Medulla oblongata (tissue), 1 donor: Measurements from ENCODE around the gene RPS19BP1.

Experiments used
- DNase-seq: peaks from one replicate; pipeline ENCODE4 v3.0.0-alpha.2; 2015; ENCODE audit errors: extremely low spot score

Gene RPS19BP1

DNA sequence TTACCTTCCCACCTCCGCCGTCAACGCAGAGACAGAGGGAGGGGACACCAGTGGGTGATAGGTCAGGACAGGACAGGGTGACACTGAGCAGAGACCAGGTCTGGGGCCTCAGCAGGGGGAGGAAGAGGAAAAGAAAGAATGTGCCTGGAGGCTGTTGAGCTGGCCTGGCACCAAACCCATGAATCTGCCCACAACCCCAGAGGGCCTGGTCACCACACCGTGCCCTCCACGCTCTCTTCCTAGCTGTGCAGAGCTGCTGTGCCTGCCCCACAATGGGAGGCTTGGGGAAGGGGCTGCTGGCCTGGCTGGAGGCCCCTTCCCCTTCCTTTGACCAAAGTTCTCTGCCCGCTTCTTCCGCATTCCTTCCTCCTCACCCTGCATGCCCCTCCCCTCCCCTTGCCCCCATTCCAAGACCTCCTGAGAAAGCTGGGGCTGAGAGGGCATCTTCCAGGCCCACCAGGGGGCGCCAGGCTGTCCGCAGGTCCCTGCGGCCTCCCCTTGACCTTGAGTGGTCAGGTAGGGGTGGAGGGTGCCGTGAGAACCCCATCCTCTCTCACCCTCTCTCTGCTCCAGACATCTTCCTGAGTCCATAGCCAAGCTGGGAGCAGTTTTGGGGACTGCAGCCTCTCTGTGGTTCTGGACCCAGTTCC, 27.0 kb upstream of the RPS19BP1 start:
- DNase-seq = no peak

DNA sequence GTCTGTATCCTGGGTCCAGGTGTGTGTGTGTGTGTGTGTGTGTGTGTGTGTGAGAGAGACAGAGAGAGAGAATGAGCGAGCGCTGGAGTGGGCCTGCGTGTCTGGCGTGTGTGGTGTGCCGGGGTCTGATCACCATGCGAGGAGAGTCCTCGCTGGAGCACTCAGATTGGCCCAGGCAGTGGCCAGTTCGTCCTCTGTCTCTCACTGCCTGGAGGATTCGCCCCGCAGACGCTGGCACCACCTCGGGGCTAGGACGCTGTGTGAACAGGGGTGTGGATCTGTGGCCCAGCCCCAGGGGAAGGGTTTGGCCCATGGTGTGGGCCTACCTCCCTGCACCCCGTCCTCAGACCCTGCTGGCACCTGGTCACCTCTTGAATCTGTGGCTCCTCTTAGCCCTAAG, 26.4 kb upstream of the RPS19BP1 start:
- no peak for DNase-seq

DNA sequence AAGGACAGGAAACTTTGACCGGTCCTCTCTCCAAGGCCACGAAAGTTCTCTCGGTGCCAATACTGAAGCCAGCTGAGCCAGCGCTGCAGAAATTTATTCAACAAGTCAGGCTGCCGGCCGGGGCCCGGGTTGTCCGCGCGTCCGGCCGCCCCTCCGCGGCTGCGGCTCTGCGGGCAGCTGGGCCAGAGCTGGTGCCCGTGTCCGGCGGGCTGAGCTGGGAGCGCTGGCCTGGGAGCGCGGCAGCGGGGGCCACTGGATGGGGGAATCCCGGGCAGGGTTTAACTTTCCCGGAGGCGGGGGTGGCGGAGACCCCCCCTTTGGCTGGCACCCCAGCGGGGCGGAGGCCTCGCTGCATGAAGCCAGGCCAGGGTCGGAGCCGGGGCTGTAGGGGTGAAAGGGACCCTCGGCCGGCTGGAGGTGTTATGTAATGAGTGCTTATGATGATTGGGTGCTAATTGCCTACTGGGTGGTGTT, 25.7 kb upstream of the RPS19BP1 start:
- no peak for DNase-seq

DNA sequence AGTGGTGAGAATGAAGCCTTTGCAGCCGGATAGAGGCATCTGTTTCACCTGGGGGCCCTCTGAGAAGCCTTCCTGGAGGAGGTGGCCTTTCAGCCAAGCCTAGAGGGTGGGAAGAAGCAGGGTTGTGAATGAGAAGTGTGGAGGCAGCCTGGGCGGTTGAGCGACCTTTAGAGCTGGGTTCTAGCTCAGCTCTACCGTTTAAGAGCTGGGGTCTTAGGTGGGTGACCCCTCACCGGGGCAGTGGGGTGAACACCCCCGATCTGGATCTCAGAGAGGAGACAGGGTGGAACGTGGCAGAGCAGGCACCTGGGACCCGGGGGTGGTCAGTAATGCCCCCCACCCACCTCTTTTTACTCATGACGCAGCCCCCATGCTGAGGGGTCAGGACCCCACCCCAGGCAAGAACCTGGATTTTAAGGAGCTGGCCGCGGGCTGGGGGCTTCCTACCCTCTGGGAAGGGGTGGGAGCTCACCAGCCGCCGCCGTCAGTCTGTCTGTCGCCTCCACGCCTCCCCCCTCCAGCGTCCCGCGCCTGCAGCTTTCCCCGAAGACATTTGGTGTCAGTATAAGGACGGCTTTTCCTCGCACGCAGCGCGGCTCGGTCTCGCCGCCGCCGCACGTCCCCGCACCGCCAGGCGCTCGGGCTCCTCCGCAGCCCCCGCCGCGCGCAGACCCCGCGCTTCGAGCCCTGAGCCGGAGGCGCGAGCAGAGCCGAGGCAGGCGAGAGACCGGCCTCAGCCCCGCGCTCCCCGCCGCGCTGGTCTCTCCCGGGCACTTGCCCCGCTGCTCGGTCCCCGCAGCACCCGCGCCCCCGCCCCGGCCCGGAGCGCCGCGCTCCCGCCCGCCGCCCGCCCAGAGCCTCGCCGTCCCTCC, 24.7 kb upstream of the RPS19BP1 start:
- peak; percentile 9 for DNase-seq

DNA sequence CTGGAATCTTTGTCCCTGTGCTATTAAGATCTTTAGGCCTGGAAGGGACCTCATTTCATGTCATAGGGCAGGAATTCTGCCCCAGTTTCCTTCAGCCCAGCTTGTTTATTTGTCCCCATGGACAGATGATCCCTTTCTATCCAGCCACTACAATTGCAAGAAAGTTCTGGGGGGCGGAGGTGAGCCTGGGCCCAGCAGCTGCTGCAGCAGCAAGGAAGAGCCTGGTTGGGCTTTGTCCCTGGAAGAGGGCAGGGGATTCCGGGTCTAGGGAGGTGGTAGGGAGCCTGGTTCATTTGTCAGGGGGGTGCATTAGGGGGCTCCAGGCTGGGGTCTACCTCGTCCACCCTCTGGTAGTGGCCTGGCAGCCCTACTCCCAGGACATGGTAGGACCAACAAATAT, 21.6 kb upstream of the RPS19BP1 start:
- DNase-seq = no peak

DNA sequence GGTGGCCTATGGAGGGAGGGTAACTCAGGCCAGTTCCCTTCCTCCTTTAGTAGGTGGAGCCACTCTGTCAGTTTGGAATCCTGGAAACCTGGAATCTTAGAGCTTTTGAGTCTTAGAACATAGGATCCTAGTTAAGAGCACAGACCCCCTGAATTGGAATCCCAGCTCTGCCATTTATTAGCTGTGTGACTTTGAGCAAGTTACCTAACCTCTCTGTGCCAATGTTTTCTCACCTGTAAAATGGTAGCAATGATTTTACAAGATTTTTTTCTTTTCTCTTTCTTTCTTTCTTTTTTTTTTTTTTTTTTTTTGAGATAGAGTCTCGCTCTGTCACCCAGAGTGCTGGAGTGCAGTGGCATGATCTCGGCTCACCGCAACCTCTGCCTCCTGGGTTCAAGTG, 20.9 kb upstream of the RPS19BP1 start:
- DNase-seq = no peak

DNA sequence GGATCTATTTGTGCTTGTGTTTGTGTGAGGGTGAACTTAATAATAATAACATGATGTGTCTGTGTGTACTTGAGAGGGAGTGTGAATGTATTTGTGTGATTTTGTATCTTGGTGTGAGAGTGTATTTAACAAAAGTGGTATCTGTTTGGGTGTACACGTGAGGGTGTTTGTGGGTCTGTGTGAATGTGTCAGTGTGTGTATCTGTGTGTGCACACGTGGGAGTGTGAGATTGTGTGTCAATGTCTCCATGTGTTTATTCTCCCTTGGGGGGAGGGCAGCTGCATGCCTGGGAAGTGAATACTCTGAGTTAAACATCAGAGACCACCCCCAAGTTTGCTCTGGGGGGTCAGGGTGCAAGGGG, 15.0 kb upstream of the RPS19BP1 start:
- DNase-seq = no peak

DNA sequence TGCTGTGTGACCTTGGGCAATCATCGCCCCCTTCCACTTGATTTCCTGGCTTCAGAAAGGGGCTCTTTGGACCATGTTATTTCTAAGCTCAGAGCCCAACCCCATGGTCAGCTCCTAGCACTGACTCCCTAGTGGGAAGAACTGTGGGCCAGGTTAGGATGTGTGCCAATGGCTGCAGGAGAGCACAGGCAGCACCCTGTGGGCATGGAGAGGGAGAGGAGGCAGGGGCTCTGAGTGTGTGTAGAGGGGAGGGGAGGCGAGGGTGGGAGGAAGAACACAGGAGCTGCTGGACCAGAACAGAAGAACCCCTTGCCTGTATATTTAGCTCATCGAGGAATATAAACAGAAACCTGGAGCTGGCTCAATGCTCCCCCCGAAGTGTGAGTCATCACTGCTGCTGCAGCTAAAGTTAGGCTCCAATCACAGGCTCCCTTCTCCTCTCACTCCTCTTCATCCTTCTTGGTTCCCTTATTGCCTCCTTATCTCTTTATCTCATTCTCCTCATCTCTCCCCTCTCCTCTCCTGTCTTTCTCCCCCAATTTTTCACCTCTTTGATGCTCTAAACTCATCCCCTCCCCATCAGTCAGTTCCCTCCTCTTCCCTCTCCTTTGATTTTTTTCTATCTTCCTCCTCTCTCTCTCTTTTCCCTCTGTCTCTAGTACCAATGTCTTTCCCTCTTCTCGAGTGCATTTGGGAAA, 14.5 kb upstream of the RPS19BP1 start:
- DNase-seq = no peak

DNA sequence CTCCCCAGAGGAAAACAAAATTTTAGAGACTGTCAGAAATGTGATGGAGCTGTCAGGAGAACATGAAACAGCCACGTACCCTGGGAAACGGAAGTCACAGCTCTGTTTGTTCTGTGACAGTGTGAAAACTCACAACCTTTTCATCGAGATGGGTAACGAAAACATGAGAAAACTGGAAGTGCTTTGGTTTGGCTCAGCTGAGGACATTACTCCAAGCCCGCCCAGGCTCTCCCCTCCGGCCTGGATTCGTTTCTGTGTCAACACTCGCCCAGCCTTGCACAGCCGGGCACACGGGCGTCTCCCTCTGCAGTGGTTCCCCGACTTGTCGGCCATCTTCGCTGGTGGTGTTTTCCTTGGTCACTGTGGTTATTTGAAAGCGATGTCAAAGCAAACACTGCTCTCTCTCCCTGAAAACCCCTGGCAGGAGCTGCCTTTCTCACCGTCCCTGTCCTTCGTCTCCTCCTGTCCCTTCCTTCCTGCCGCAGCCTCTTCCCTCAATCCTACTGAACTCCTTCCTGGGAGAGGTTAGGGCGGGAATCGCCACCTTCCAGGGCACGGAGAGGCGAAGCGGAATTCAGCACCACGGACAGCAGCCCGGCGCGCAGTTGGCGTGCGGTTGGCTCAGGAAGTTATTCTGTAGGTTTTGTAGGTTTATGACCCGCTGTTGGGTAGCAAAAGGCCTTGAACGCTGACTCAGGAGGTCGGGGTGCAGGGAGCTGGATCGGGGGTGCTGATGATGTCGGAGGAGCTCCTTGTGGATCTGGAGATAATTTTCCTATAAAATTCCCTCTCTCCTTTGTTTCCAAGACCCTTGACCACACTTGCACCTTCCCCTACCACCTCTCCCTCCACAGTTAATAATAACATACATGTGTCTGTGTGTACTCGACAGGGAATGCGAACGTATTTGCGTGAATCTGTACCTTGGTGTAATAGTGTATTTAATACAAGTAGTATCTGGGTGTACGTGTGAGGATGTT, 13.1 kb upstream of the RPS19BP1 start:
- no peak for DNase-seq

DNA sequence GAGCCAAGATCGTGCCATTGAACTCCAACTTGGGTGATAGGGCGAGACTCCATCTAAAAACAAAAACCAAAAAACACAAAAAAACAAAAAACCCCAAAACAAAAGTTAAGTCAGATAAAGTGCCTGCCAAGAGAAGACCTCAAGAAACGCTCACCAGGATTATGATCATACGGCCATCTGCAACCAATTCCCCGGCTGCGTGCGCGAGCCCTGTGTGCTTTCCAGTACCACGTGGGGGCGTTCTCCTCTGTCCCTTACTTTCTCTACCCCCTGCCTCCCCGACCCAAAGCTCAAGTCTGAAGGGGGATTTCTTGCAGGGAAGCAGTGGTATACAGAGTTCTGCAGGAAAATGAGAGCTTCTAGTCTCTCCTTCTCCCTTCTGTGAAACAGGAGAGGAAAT, 10.5 kb upstream of the RPS19BP1 start:
- DNase-seq = no peak

DNA sequence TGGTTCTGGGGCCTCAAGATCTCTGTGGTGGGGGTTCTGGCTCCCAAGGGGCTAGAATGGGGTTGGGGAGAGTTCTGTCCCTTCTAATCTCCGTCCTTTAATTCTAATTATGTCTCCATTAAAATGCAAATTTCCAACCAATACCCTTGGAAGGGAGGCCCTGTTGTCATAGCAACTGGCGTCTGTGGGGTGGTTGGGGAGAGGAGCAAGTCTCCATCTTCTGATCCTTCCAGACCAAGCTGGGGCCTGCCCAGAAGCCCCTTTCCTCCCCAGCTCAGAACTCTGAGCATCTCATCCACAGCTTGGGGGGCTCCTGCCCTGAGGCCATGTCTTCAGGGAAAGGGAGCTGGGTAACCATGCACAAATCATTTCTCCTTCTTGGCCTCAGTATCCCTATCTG, 5.4 kb upstream of the RPS19BP1 start:
- DNase-seq = no peak

DNA sequence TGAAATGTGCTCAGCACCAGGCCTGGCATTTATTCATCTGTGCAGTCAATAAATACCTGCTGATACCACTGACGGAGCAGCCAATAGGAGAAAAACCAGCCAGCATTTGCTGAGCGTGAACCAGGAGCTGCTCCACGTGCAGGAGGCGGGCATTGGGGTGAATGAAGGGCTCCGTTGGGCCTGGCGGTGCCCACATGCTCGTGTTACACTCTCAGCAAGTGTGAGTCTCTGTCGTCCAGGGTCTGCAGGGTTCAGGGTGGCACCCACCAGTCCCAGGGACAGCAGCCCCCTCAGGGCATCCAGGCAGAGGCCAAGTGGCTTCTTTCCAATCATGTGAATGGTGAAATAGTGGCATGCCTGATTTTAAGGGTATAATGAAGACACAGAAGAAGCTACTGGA, 4.2 kb upstream of the RPS19BP1 start:
- no peak for DNase-seq

DNA sequence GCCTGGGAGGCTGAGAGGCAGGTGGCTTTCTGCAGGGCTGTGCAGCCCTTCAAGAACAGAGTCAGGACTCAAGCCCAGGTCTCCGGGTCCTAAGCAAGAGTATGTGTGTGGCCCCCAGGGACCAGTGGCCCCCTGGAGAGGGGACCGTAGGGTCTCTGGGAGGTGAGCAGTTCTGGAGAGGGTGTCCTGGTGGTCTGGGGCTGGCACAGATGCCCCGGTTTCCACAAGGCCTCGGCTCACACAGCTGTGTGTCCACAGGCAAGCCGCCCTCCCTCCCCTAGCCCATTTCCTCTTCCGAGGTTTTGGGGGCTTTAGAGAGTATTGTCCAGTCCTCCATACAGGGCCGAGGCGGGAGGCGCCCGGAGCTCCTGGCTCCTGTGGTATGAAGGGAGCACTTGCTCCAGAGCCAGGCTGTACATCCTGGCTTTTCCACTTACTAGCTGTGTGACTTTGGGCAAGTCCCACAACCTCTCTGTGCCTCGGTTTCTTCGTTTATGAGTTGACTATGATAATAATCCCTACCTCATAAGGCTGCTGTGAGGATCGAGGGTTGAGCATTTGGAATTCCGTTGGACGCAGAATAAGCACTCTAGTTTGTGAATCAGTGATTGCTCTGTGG, 3.4 kb upstream of the RPS19BP1 start:
- DNase-seq = peak; percentile 1

DNA sequence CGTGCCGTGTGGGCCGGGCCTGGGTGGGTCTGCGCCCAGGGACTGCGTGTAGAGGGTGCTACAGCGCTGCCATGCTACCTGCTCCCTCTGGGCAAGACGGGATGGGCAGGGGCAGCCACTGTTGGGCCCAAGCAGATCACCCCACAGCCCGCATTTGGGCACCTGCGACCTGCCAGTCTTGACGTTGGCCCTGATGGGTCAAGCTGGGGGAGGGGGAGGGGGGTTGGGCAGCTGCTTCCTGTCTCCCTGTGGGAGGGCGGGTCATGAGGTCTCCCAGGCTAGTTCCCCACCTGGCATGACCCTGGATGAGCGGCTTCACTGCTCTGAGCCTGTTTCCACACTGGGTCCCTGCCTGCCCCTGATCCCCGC, 2.8 kb upstream of the RPS19BP1 start:
- DNase-seq = peak; percentile 1

DNA sequence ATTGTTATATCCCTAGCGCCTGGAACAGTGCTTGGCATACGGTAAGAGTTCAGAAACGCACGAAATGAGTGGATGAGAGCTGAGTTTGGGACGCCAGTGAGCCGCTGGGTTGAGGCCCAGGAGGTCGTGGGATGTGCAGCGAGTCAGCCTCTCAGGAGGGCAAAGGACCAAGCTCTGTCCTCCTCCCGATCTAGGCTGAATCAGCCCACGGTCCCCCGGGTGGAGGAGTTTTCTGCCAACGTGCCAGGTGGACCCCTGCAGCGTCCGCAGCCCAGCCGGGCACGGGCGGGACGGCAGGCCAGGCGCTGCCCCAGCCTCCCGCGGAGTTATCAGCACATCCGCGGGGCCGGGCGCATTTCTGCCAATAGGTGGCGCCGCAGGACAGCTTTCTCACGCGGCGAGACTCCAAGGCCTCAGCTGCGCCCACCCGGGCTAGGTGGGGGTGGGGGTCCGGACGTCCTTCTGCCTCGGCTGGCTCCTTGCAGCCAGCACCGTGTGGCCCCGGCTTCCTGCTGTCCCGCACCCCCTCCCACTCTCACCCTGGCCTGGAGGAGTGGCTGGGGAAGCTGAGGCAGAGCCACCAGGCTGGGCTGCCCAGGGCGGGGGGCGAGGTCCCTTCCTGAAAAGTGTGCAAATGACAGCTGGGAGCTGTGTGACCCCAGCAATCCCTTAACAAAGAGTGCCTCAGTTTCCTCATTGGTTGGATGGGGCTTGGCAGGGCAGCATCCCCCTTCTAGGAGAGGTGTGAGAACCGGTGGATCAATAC, 2.2 kb upstream of the RPS19BP1 start:
- peak; percentile 74 for DNase-seq

DNA sequence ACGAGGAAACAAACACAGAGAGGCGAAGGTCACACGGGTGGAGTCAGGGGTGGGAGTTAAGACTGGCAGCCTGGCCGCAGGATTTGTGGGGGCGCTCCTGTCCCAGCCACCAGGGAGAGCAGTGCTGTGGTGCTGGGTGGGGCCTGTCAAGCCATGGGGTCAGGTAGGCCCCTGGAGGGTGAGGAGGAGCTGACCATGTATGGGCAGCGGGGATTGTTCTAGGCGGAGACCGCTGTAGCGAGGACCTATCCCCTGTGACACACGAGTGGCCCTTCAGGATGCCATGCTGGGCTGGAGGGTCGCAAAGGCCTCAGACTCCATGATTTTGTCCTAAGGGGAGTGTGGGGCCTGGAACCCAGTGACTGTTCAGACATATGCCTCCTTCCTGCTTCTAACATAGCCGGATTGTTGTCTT, 1.6 kb upstream of the RPS19BP1 start:
- no peak for DNase-seq

DNA sequence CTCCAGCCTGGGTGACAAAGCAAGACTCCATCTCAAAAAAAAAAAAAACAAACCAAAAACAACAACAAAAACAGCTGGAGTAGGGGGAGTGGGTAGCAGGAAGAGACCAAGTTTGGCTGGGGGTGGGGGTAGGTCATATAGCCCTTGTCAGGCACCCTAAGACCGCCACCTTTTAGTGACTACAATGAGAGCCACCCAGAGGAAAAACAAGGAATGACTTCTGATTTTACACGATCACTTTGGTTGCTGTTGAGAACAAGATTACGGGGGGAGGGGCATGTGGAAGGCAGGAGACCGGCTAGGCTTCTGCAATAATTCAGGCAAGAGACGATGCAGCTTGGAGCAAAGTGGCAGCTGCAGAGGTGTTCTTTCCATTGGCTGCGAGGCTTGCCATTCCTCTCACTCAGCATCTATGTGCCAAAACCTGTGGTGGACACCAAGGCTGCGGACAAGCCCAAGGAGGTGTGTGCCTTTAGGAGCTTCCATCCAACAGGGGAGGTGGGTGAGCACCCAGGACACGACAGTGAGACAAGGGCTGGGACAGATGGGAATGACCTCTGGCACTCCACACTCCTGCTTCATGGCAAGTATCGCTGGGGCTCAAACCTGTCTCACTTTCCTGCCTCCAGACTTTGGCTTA, 1.7 kb downstream of the RPS19BP1 start:
- no peak for DNase-seq

DNA sequence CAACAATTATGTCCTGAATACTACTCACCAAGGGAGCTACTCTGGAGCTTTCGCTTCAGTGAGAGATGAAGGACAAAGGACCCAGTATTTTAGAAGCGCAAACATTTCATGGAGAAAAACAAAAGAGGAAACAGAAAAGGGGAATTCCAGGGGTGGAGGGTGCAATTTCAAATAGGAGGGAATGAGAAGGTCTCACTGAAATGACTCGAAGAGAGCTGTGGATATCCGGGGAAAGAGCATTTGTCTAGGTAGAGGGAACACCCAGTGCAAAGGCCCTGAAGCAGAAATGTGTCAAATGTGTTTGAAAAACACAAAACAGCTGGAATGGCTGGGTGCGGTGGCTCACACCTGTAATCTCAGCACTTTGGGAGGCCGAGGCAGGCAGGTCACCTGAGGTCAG, 2.4 kb downstream of the RPS19BP1 start:
- DNase-seq = no peak

DNA sequence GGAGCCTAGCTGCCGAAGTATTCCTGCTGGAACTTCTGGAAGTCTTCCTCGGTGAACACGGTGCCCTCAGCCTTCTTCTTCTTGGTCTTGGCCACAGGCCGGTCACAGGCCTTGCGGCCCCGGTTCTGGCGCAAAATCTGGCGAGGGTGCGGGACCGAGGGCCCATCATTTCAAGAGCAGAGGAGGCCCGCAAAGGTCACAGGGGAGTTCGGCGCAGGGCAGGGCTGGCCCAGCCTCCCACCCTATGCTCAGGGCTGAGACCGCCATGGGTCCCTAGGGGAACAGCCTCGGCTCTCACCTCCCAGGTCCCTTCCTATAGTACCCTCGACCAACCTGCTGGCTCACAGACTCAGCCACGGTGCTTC, 3.1 kb downstream of the RPS19BP1 start:
- DNase-seq = no peak
